WTC11 (cell line): Measurements from ENCODE around the gene ZDHHC9. TPM values are rescaled to one million over a fixed set of nuclear protein-coding genes. Genes with fewer than 3 reads are reported as not detected.

Experiments
- ATAC-seq: fragments of 200-7000 bp; cut with Tn5 transposase; 2 replicates; pipeline ENCODE4 v1.10.0; 2021; ENCODE audit warnings: mild to moderate bottlenecking, moderate library complexity
- CTCF ChIA-PET: fragments of 300-600 bp; sonication (Branson Sonifier 250); formaldehyde crosslinking; loops from one replicate; lab custom pipeline; 2021; ENCODE audit warnings: antibody characterized with exemption; lab: Charles Lee
- POLR2A ChIA-PET: fragments of 350-600 bp; sonication (Branson Sonifier 250); formaldehyde crosslinking; loops from one replicate; lab custom pipeline; 2021; ENCODE audit warnings: antibody characterized with exemption; lab: Charles Lee
- DNase-seq: peaks from one replicate; pipeline ENCODE4 v3.0.0; 2021; ENCODE audit warnings: low spot score
- H3K27ac Mint-ChIP-seq: 2 replicates; pipeline ENCODE4 v1.8.0; 2021; ENCODE audit warnings: mixed read lengths
- H3K27me3 Mint-ChIP-seq: 2 replicates; pipeline ENCODE4 v1.8.0; 2021; ENCODE audit warnings: low read depth, mild to moderate bottlenecking, moderate library complexity, mixed read lengths
- H3K36me3 Mint-ChIP-seq: 2 replicates; pipeline ENCODE4 v1.8.0; 2021; ENCODE audit warnings: mixed read lengths
- H3K4me1 Mint-ChIP-seq: 2 replicates; pipeline ENCODE4 v1.8.0; 2022; ENCODE audit warnings: mixed read lengths
- H3K4me3 Mint-ChIP-seq: 2 replicates; pipeline ENCODE4 v1.8.0; 2021; ENCODE audit warnings: mild to moderate bottlenecking, moderate library complexity, mixed read lengths
- H3K9me3 Mint-ChIP-seq: 2 replicates; pipeline ENCODE4 v1.8.0; 2021; ENCODE audit warnings: mixed read lengths
- AR ChIP-seq: fragments of 250-450 bp; sonication (Bioruptor Pico); IDR thresholded peaks from 2 replicates; pipeline ENCODE4 v1.9.0; 2021; ENCODE audit warnings: mild to moderate bottlenecking
- ATF1 ChIP-seq: sonication (generic); formaldehyde crosslinking; IDR thresholded peaks from 2 replicates; pipeline ENCODE4 v1.8.1; 2023; ENCODE audit warnings: mild to moderate bottlenecking, moderate library complexity, missing genetic modification reagents
- EMX1 ChIP-seq: fragments of 250-450 bp; sonication (Bioruptor Pico); IDR thresholded peaks from 2 replicates; pipeline ENCODE4 v1.8.0; 2021; ENCODE audit warnings: mild to moderate bottlenecking
- GABPB1 ChIP-seq: sonication (generic); formaldehyde crosslinking; IDR thresholded peaks from 2 replicates; pipeline ENCODE4 v1.8.1; 2023; ENCODE audit warnings: mild to moderate bottlenecking, missing genetic modification reagents
- HMGA2 ChIP-seq: fragments of 250-450 bp; sonication (Bioruptor Pico); IDR thresholded peaks from 2 replicates; pipeline ENCODE4 v1.4.0; 2021; ENCODE audit warnings: mild to moderate bottlenecking, moderate library complexity
- KAT7 ChIP-seq: sonication (generic); formaldehyde crosslinking; IDR thresholded peaks from 2 replicates; pipeline ENCODE4 v1.8.1; 2023; ENCODE audit warnings: missing genetic modification reagents, mild to moderate bottlenecking, borderline replicate concordance
- MAX ChIP-seq: sonication (generic); formaldehyde crosslinking; IDR thresholded peaks from 2 replicates; pipeline ENCODE4 v1.8.0; 2022; ENCODE audit warnings: mild to moderate bottlenecking, missing genetic modification reagents
- NFATC4 ChIP-seq: fragments of 250-450 bp; sonication (Bioruptor Pico); IDR thresholded peaks from 2 replicates; pipeline ENCODE4 v1.9.0; 2021; ENCODE audit warnings: mild to moderate bottlenecking
- NFE2L1 ChIP-seq: sonication (generic); formaldehyde crosslinking; IDR thresholded peaks from 2 replicates; pipeline ENCODE4 v1.8.1; 2023; ENCODE audit warnings: missing genetic modification reagents
- NR1H2 ChIP-seq: sonication (generic); formaldehyde crosslinking; IDR thresholded peaks from 2 replicates; pipeline ENCODE4 v1.9.0; 2021; ENCODE audit warnings: mild to moderate bottlenecking, moderate library complexity, missing genetic modification reagents
- PRRX2 ChIP-seq: fragments of 250-450 bp; sonication (Bioruptor Pico); IDR thresholded peaks from 2 replicates; pipeline ENCODE4 v1.8.0; 2021; ENCODE audit warnings: mild to moderate bottlenecking
- SOX15 ChIP-seq: fragments of 250-450 bp; sonication (Bioruptor Pico); IDR thresholded peaks from 2 replicates; pipeline ENCODE4 v1.9.0; 2021; ENCODE audit warnings: mild to moderate bottlenecking
- STAT6 ChIP-seq: sonication (generic); formaldehyde crosslinking; conservative IDR thresholded peaks from 2 replicates; pipeline ENCODE4 v1.8.1; 2023; ENCODE audit warnings: mild to moderate bottlenecking, low read depth, missing genetic modification reagents, moderate library complexity
- ZBTB21 ChIP-seq: sonication (generic); formaldehyde crosslinking; IDR thresholded peaks from 2 replicates; pipeline ENCODE4 v1.8.1; 2023; ENCODE audit warnings: mild to moderate bottlenecking, missing genetic modification reagents, borderline replicate concordance
- ZNF396 ChIP-seq: fragments of 250-450 bp; sonication (Bioruptor Pico); IDR thresholded peaks from 2 replicates; pipeline ENCODE4 v1.8.0; 2021; ENCODE audit warnings: mild to moderate bottlenecking, moderate library complexity, borderline replicate concordance
- ZSCAN18 ChIP-seq: fragments of 250-450 bp; sonication (Bioruptor Pico); IDR thresholded peaks from 2 replicates; pipeline ENCODE4 v2.1.2; 2022; ENCODE audit warnings: mild to moderate bottlenecking, moderate library complexity
- total RNA-seq: library from RNA; stranded (reverse); gene quantifications from 3 replicates; pipeline ENCODE4 v1.2.3, GENCODE V29; 2021
- TF ChIP-seq, protein P1 (sequence below): fragments of 250-450 bp; sonication (Bioruptor Pico); IDR thresholded peaks from 2 replicates; pipeline ENCODE4 v1.9.0; 2021; ENCODE audit warnings: mild to moderate bottlenecking, borderline replicate concordance
- TF ChIP-seq, protein P2 (sequence below): sonication (generic); formaldehyde crosslinking; IDR thresholded peaks from 2 replicates; pipeline ENCODE4 v1.8.0; 2022; ENCODE audit warnings: mild to moderate bottlenecking, missing genetic modification reagents

The ZDHHC9 gene
- total RNA-seq, 1 experiment from 2014 or later, result 25.0 TPM

- TF ChIP-seq MAX (CRISPR knock-in tag) (no peak), KAT7 (CRISPR knock-in tag) (no peak), SOX15 (CRISPR knock-in tag) (no peak)
- TF ChIP-seq, protein P1, sequence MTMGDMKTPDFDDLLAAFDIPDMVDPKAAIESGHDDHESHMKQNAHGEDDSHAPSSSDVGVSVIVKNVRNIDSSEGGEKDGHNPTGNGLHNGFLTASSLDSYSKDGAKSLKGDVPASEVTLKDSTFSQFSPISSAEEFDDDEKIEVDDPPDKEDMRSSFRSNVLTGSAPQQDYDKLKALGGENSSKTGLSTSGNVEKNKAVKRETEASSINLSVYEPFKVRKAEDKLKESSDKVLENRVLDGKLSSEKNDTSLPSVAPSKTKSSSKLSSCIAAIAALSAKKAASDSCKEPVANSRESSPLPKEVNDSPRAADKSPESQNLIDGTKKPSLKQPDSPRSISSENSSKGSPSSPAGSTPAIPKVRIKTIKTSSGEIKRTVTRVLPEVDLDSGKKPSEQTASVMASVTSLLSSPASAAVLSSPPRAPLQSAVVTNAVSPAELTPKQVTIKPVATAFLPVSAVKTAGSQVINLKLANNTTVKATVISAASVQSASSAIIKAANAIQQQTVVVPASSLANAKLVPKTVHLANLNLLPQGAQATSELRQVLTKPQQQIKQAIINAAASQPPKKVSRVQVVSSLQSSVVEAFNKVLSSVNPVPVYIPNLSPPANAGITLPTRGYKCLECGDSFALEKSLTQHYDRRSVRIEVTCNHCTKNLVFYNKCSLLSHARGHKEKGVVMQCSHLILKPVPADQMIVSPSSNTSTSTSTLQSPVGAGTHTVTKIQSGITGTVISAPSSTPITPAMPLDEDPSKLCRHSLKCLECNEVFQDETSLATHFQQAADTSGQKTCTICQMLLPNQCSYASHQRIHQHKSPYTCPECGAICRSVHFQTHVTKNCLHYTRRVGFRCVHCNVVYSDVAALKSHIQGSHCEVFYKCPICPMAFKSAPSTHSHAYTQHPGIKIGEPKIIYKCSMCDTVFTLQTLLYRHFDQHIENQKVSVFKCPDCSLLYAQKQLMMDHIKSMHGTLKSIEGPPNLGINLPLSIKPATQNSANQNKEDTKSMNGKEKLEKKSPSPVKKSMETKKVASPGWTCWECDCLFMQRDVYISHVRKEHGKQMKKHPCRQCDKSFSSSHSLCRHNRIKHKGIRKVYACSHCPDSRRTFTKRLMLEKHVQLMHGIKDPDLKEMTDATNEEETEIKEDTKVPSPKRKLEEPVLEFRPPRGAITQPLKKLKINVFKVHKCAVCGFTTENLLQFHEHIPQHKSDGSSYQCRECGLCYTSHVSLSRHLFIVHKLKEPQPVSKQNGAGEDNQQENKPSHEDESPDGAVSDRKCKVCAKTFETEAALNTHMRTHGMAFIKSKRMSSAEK (CRISPR knock-in tag), result no peak
- TF ChIP-seq, protein P2, sequence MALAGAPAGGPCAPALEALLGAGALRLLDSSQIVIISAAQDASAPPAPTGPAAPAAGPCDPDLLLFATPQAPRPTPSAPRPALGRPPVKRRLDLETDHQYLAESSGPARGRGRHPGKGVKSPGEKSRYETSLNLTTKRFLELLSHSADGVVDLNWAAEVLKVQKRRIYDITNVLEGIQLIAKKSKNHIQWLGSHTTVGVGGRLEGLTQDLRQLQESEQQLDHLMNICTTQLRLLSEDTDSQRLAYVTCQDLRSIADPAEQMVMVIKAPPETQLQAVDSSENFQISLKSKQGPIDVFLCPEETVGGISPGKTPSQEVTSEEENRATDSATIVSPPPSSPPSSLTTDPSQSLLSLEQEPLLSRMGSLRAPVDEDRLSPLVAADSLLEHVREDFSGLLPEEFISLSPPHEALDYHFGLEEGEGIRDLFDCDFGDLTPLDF (CRISPR knock-in tag), result no peak
These were observed 45.2 kb downstream of the ZDHHC9 start (continued) for GRCh38 chrX:129798456-129798855.

DNA sequence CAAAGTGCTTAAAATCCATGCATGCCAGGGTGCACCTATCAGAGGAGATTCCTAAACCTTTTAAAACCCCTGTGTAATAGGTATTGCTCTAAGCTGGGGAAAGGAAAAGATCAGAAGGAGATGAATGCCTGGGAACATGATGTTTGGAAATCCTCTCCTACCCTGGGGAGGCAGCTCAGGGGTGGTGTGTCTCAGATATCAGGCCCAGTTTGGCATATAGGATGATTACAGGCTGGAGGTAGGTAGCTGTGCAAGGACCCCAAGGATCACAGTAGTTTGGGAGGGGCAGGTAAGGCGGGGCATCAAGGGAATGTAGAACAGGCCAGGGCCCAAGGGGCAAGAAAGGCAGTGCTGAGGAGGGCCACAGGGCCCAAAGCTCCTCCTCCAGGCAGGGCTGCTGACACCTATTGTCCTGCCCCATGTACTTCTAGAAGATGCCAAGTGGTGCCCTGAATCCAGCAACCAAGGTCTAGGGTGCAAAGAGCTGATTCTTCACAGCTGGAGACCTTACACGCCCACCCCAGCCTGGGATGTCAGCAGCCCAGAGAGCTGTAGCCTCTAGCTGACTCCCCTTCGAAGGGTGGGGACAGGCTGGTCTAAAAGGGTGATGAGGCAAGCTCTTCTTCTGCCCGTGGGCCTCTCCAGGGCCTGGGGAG, 46.3 kb downstream of the ZDHHC9 start:
- DNase-seq (no peak), ATAC-seq (no peak)
- H3K4me3 Mint-ChIP-seq, result no peak overlapping the region
- CTCF ChIA-PET, result no interaction called here
- H3K9me3 Mint-ChIP-seq, result no peaks in the 10 kb centered on the region
- H3K36me3 Mint-ChIP-seq, result no peaks in the 10 kb centered on the region
- no peaks in the 10 kb centered on the region for H3K4me1 Mint-ChIP-seq
- H3K27ac Mint-ChIP-seq, result no peak overlapping the region
- POLR2A ChIA-PET, result no interaction called here
- no peaks in the 10 kb centered on the region for H3K27me3 Mint-ChIP-seq
- TF ChIP-seq GABPB1 (CRISPR knock-in tag) (no peak), HMGA2 (no peak), STAT6 (CRISPR knock-in tag) (no peak), EMX1 (CRISPR knock-in tag) (no peak), ATF1 (CRISPR knock-in tag) (no peak), PRRX2 (CRISPR knock-in tag) (no peak), NFE2L1 (CRISPR knock-in tag) (no peak)

GRCh38 chrX:129795584-129795983, 48.1 kb downstream of the ZDHHC9 start:
- no peaks in the 10 kb centered on the region for H3K9me3 Mint-ChIP-seq
- no peak overlapping the region for H3K27ac Mint-ChIP-seq
- no peaks in the 10 kb centered on the region for H3K27me3 Mint-ChIP-seq
- no peak for DNase-seq
- ChIA-PET CTCF (no interaction called here), POLR2A (no interaction called here)
- no peaks in the 10 kb centered on the region for H3K36me3 Mint-ChIP-seq
- no peak overlapping the region for H3K4me3 Mint-ChIP-seq
- H3K4me1 Mint-ChIP-seq, result no peaks in the 10 kb centered on the region
- ATAC-seq, result no peak
- TF ChIP-seq NFATC4 (CRISPR knock-in tag), result no peak
- no peak for TF ChIP-seq NR1H2
- TF ChIP-seq AR, result no peak
- no peak for TF ChIP-seq ZBTB21 (CRISPR knock-in tag)
- TF ChIP-seq ZSCAN18 (CRISPR knock-in tag), result no peak
- no peak for TF ChIP-seq ZNF396 (CRISPR knock-in tag)
- no peak for TF ChIP-seq MAX (CRISPR knock-in tag)
